Endometrium (tissue), 2 donors: ENCODE measurements around the gene PDE4D.
"Not testable (repeated sequence)": the region's sequence is repeated elsewhere in the genome, so short reads cannot be mapped to it uniquely, and the experiment has no call there.

Experiments
- FAIRE-seq: peaks from 2 replicates; lab custom pipeline; 2012; peaks lifted over from hg19 to GRCh38; lab: Jason Lieb, UNC
- donor health status: control.
- donor health status: control.

The PDE4D gene

DNA sequence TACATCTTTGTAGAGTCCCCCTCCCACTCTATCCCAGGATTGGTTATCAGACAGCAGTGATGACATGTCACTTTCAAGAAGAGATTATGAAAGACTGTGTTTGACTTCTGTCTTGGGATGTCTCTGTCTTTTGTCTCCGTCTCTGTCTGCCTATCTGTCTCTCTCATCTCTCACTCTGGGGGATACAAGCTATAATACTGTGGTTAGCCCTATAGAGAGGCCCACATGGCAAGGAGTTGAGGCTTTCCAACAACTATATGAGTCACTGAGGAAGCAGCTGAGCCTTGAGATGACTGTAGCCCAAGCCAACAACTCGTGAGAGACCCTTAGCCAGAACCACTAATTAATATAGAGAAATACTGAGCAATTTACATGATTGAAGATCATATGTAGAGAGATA lies 284.8 kb downstream of the PDE4D start:
- no peak for FAIRE-seq

DNA sequence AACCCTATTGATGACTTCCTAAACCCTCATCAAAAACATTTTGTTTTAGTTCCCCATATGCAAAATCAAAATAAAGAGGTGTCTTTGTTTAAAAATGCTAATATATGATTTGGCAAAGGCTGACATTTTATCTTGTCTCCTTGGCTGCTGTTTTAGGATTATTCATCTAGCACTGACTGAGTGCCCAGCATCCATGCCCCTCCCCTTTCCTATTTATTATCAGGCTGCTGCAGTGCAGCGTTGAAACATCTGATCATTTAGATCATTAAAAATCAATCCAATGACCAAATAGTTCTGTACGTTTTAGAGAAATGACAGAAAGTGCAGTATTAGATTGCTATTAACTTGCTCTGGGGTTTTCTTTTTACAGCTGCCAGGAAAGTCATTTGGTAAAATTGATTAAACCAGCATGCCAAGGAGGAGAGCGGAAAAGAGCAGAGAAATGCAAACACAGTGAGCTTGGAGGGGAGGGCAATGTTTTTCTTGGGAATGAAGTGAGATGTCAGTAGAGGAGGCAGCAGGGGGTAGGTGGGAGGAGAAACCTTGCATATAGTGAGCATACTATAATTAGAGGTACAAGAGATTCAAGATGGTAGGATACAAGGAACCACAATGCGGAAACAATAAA lies 286.3 kb downstream of the PDE4D start:
- no peak for FAIRE-seq

DNA sequence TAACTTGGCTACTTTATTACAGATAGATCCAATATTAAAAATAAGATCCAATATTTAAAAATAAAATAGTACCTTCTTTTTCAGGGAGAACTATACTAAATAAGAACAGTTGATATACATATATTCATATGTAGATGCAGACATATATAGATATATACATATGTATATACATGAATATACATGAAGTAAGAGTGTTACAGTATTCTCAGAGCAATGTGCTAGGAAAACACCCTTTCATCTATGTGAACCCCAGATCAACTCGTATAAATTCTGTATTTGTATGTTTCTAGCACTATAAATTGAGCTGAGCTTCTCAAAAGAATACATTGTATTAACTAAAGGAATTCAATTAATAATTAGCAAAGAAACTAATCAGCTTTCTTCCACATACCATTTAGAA lies 287.6 kb downstream of the PDE4D start:
- FAIRE-seq = no peak

DNA sequence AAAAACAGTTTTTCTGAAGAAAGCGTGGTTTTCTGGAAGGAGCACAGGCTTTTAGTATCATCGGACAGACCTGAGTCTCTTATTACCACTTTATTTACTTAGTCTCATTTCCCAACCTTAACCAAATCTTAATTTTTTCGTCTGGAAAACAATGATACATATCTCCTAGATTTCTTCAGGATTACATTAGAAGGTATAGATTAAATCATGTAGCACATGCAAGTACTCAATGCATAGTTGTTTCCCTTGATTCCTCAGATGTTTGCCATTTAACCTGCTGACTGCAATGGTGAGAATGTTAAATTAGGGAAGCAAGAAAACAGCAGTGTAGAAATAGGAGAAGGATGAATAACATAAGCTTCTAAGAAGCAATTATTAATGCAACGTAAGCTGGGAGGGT lies 289.4 kb downstream of the PDE4D start:
- FAIRE-seq = no peak

DNA sequence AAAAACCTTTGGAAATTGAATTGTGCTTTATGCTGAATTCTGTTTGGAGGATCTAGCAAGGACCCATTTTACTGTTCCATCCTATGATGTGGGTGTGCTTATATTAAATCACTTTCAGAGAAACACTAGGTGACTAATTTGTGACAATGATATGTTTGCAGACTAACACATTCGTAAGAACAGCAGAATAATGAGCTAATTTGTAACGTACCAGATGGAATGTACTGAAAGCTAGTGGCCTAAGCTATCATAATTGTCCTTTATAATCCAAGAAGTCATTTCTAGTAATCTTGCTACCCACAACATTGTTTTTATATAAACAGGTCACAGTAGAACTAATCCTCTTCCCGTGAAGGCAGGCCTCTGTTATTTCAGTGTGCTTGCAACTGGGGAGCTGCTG lies 292.5 kb downstream of the PDE4D start:
- no peak for FAIRE-seq

DNA sequence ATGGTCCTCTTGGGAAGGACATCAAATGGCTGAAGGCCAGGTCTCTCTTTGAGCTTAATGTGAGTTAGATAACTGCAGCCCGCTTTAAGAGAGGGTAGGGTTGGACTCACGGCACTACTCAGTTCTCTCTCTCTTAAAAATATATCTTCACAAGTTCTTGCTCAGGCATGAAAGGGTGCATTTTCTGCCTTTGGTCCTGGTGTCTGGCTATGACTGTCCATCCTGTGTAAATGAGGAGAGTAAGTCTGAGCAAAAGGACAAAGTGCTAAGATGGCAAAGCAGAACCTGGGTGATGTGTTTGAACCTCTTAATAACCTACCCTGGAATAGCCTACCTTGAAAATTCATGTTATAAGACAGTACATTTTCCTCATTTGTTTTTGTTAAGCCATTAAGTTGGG lies 293.4 kb downstream of the PDE4D start:
- FAIRE-seq = no peak

DNA sequence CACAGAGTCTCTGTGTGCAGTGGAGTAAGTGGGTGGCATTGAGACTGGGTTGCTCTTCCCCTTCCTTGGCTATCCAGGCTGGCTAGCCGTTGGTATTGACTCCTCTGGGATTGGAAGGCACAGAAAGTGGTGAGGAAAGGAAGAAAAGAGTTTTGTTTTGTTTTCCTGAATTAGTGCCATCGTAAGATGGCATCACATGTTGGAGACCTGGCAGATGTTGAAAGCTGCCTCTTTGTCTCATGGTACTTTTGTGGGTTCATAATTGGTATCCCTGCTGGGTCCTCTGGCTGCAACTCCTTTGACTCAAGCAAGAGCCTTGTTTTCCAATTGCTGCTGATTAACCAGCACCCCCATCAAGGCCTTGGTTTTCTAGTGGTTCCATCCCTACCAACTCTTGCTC lies 293.8 kb downstream of the PDE4D start:
- FAIRE-seq = no peak

DNA sequence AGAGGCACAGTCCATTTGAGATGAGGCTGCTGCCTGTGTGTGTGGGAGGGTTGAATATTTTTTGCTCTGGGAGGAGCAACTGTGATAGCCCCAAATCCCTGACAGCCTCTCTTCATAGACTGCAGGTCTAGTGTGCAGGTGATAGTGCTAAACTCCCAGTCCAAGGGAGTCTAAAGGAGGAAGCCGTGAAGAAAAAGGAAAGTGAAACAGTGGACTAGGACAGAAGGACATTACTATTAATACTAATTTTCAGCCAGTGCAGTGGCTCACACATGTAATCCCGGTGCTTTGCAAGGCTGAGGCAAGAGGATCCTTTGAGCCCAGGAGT lies 295.0 kb downstream of the PDE4D start:
- no peak for FAIRE-seq

DNA sequence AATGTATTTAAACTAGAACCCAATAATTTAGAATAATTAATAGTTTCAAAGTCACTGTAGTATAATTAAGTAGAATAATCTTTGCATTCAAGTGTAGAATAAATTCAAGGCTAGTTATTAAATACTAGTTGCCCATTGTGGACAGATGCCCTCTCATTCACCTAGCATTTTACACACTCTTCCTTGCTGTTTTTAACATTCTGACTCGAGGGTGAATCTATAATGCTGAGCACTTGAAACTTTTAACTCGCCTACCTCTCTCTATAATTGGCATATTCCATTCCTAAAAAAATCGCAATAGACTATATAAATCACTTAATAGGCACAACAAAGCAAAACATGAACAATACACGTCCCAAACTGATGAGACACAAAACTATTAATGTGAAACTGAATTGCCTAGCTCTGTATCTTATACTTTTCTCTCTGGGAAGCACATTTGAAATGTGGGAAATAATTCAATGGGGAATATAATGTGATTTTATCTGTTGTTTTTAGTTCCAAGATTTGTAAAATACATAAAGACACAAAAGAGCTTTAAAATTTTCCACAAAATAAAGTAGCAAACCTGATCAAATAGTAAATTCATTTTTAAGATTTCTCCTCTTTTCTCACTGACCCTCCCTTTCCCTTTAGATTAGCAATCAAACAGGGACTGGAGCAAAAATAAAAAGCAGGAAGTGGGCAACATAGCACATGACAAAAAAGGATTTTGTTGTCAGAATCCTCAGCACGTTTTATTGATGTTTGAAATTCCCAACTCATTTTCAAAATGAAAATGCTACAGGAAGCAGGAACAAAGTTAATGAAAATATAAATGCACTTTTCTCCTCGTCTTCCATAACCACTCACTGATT lies 295.6 kb downstream of the PDE4D start:
- FAIRE-seq = no peak

DNA sequence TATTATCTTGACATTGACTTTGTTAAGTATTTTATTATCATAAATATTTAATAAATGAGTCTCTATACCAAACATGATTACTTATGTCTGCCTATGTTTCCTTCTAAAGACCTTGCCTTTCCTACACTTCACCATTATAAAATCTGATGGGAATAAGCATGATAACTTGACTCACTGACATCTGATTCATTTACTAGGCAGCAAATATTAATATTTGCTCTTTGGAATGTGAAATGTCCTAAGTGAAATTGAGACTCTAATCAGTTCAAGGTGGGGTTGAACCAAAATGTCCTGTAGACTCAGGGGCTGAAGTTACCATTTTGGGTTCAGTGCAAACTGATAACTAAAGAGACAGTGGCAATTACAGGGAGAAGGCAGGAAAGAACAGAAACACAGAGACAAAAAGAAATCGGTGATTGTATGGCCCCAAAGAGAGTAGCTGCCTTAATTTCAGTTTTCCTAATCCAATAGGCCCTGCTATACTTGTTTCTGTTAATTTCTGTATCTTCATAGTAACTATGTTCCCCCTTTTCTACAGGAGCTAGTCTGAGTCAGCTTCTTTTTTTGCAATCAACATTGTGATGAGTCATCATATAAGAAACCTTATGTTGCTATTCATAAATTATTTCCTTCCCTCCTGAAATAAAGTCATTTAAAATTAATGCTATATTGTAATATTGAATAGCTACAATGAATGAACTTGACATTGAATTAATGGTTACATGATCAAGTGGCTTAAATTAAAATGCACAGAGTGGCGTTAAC lies 296.8 kb downstream of the PDE4D start:
- no peak for FAIRE-seq

DNA sequence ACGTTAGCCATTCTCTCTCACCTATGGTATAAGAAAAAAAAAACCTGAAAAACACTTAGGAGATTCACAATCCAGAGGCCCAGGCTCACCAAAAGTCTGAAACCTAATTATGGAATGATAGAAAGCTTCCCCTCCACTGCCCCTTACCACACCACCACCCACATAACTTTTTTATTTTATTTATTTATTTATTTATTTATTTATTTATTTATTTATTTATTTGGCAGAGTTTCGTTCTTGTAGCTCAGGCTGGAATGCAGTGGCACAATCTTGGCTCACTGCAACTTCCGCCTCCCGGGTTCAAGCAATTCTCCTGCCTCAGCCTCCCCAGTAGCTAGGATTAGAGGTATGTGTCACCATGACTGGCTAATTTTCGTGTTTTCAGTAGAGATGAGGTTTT lies 299.4 kb downstream of the PDE4D start:
- FAIRE-seq = not testable (repeated sequence)

DNA sequence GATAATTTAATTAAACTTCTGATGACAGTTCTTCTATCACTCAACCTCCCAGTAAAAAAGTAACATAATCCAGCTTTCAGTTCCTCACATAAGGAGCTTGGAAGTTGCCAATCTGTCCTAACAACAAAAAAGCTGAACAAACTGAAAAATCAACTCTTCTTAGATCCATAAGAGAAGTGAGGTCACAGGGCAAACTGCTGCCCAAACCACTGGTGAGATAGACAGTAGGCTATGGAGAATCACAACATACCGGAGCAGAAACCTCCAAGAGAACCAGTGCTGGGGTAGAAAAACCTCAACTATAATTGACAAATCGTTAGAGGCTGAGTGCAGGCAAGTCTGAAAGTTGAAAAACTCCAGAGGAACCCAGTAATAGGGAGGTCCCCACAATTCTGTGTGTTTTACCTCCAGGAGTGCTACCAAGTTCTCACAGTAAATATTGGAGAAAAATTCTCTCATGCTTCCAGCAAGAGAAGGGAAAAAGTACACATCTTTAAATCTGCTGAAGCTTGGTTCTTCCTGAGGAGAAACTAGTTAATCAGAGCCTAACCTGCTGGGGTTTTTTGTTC lies 300.0 kb downstream of the PDE4D start:
- FAIRE-seq = no peak

DNA sequence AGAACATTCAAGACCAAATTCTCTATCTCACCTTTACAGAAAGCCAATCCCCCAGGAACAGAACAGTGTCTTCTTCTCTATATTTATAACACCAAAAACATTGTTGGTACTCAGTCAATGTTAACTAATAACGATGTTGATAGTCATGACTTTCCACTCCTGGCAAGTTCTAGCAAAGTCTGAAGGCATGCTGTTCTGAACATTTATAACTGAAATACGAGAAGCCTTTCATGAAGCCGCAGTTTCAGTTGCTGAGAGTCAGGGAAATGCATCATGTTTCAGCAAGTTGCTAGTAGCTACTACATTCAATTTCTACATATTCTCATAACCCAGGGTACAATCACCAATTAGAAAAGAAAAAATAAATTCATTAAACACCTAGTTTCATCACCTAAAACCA lies 301.4 kb downstream of the PDE4D start:
- no peak for FAIRE-seq

DNA sequence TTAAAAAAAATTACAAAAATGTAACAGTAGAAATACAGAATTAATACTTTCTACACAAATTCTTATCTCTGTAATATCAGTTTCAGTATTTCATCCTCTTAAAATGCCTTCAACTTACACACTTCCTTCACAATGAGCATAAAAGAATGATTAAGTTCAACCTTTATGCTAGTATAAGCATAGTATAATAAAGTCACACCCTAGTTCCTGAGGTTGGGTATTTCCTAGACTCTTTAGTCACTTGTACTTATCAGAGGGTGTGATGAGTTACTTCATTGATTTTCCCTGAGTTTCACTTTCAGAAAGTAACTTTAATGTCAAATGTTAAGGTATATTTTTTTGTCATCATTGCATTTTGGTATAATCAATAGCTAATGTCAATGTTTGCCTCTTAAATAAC lies 302.4 kb downstream of the PDE4D start:
- FAIRE-seq = no peak

DNA sequence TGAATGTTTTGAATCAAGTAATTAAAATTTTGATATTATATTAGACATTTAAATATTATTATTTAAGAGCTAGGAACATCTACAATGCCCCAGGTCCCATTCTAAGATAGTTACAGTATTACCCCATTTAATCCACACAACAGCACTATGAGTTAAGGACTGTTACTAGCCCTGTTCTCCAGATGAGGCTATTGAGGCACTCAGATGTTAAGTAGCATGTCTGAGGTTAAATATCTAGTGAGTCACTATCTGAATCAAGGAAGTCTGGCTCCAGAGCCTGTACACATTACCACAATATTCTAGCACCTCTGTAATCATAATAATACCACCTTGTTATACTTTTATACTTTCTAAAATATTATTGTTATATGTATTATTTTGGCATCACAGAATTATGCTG lies 304.6 kb downstream of the PDE4D start:
- FAIRE-seq = no peak

DNA sequence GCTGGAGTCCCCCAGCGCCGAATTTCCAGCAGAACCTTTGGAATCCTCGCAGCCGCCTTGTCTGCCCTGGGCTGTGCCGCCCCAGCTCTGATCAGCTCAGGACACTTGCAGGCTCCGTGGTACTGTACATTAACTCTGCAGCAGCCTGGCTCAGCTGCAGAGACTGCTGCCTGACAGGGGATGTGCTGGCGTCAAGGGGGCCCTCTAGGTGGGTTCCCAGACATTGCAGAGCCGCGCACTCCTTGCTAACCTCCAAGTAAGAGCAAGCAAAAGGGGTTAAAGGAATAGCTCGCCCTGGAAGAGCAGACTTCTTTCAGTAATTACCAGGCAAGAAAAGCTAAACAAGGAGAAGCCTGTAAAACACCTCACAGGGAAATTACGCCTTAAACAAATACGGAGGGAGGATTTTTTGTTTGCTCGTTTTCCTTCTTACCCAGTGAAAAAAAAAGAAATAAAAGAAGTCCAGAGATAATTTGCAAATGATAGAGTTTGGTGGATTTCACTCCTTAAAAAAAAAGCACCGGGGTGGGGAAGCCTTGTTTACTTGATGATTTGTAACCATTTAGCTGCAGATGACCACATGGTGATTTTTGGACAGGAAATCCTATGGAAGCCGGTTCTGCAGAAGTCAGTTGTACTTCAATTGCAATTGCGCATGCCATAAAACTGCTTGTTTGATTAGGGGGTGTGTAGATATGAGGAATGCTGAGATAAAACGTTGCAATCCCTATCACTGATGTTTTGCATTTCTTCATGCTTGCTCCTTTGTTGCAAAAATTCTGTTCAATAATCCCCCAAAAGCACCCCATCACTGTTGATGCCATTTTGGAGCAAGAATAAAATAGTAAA lies 305.8 kb downstream of the PDE4D start:
- no peak for FAIRE-seq

DNA sequence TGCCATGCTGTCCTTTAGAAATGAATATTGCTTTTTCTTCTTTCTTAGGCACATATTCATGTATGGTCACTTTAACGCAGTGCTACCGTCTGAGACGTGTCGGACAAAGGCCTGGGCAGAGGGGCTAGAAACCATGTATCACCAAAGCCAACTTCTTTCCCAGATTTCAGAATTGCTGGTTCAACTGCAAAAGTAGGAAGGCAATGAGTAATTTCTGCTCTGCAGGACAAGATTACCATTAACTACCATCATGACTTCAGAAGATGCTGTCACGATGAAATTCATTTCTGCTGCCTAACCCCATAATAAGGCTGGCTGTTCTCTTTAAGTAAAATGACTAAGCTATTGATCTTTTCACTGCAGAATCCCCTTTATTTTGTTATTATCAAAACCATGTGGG lies 306.7 kb downstream of the PDE4D start:
- FAIRE-seq = no peak

DNA sequence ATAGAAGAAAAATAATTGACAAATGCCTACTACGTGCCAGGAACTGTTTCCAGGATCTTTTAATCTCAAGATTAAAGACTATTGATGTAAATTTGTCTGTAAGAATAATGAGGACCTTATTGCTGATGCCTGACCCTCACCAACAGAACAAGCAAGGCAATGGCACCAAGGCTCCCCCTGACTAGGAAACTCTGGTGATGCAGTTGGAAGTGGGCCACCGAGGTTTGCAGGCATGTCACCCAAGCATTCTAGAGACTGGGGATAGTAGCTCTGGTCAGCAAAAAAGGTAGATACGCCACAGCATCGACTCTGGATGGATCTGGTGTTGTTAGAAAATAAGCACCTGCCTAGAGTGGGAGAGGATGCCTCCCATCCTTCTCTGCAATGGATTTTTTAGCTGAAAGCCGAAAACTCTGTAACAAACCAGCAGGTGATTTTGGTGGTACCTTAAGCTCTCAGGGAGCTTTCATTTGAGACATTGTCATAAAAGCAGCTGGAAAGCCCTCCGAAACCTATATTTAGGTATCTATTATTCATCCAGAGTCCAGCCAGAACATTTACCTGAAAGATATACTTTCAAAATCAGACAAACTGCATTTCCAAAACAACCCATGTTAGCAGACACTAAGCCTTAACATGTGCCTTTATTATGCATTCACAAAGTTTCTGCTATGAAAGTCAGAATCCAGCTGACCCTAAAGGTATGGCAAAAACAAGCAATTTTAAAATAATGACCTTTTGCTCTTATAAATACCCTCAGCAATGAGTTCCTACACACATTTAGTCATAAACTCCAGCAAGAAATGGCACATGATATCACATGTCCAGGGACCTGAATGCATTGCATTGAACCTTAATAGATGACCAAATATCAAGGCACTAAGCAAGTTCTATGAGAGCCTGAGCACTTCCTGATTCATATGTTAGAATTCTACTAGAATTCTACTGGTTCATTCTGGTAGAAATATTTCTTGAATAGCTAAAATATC lies 308.4 kb downstream of the PDE4D start:
- FAIRE-seq = no peak

DNA sequence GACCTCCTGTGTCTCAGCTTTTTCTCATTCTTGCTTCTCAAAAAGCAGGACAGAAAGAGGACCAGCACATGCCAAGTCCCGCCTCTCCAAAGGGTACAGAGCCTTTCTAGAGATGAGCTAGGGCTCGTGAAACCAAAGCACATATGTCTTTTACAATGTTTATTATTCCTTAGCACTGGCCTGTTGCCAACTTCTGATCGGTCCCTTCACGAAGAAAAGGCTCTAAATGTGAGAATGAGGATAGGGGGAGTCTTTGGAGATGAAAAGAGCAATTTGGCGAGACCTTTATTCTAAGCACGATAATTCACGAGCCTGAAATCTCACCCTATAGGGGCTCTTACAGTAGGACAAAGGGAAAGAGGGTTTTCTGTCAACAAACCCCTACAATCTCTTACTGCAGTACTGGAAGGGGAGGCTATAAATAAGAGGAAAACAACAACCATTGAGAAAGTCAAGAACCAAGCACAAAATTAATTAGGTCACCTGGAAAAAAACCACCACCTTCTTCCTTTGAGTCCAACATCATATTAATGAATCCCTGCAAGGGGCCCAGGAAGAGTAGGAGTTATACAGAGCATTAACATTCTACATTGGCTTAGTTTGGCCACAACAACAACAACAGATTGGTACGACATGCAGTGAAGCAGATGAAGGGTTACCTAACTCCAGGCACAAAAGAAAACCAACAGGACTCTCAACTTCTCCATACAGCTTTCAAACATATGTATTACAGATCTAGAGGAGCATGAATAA lies 309.5 kb downstream of the PDE4D start:
- FAIRE-seq = no peak
